ENCODE results near the gene MGLL. TPM values are rescaled to one million over a fixed set of nuclear protein-coding genes. Genes with fewer than 3 reads are reported as not detected.

The MGLL gene
- total RNA-seq, 1 donor from 2014 or later, result 61.0 TPM

DNA sequence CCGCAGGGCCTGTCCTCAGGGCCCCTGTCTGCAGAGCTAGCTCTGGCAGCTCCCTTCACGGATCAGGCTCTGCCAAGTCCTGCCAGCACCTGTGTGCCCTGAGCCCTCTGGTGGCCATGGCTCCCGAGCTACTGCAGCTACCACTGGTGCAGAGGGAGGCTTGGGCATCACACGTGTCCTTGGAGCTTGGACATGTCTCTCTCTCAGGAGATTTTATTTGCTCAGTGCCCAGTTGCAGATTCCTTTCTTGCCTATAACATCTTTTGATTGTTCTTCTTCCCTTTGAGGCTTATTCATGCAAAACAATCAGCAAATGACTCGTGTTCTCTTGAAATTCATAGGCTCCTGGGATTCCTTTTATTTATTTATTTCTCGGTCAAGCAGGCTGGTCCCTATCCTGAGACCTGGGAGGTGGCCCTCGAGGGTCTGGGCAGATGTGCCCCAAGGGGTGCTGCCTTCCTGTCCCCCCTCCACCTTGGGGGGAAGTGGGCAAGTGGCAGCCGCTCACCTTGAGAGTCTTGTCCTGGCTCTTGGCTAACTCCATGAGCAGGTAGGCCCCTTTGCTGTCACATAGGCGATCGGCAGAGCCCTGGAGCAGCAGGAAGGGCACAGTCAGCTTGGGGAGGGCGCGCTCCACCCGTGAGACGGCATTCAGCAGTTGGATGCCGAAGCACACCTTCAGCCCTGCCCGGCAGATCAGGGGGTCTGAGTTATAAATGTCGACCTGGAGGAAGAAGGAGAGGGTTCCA is 127.7 kb downstream of the MGLL start:
- Mint-ChIP-seq H3K4me1 (ENCODE audit: low read depth) (peaks cover 45% of the 10 kb centered on the region), H3K4me3 (ENCODE audit: unreplicated experiment) (no peak overlapping the region), H3K27ac (ENCODE audit: unreplicated experiment) (no peak overlapping the region), H3K9me3 (ENCODE audit: low read depth) (no peaks in the 10 kb centered on the region), H3K27me3 (ENCODE audit: low read depth) (no peaks in the 10 kb centered on the region), H3K36me3 (ENCODE audit: low read depth) (peaks cover 4% of the 10 kb centered on the region)
- DNase-seq (ENCODE audit: low spot score), result peak; percentile 90
- TF ChIP-seq, protein P1, sequence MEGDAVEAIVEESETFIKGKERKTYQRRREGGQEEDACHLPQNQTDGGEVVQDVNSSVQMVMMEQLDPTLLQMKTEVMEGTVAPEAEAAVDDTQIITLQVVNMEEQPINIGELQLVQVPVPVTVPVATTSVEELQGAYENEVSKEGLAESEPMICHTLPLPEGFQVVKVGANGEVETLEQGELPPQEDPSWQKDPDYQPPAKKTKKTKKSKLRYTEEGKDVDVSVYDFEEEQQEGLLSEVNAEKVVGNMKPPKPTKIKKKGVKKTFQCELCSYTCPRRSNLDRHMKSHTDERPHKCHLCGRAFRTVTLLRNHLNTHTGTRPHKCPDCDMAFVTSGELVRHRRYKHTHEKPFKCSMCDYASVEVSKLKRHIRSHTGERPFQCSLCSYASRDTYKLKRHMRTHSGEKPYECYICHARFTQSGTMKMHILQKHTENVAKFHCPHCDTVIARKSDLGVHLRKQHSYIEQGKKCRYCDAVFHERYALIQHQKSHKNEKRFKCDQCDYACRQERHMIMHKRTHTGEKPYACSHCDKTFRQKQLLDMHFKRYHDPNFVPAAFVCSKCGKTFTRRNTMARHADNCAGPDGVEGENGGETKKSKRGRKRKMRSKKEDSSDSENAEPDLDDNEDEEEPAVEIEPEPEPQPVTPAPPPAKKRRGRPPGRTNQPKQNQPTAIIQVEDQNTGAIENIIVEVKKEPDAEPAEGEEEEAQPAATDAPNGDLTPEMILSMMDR (IDR thresholded peaks at IDR 0.05), result peak; percentile 65

DNA sequence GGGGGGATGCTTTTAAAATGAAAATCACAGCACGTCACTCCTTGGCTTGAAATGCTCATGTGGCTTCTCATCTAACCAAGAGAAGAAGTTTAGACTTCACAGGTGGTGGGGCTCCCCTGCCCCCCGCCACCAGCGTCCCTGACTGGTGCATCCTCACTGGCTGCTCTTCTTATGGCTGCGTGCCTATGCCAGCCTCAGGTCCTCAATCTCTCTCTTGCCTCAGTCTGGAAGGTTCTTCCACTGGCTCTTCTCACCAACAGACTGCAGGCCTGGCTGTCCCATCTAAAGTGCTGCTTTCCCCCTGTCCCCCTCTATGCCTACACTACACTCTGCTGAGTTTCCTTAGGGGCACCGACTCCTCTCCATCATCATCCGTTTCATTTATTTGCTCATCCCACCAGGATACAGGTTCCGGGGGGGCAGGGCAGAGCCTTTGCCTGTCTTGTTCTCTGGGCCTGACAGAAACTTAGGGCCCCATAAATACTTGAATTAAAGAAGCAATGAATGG is 128.9 kb downstream of the MGLL start:
- peak; percentile 53 for DNase-seq (ENCODE audit: low spot score)
- H3K27me3 Mint-ChIP-seq (ENCODE audit: low read depth), result no peaks in the 10 kb centered on the region
- peaks cover 4% of the 10 kb centered on the region for H3K36me3 Mint-ChIP-seq (ENCODE audit: low read depth)
- TF ChIP-seq, protein P1 (IDR thresholded peaks at IDR 0.05), result no peak
- peaks cover 32% of the 10 kb centered on the region for H3K4me1 Mint-ChIP-seq (ENCODE audit: low read depth)
- H3K9me3 Mint-ChIP-seq (ENCODE audit: low read depth), result no peaks in the 10 kb centered on the region
- H3K27ac Mint-ChIP-seq (ENCODE audit: unreplicated experiment), result no peak overlapping the region
- H3K4me3 Mint-ChIP-seq (ENCODE audit: unreplicated experiment), result no peak overlapping the region

DNA sequence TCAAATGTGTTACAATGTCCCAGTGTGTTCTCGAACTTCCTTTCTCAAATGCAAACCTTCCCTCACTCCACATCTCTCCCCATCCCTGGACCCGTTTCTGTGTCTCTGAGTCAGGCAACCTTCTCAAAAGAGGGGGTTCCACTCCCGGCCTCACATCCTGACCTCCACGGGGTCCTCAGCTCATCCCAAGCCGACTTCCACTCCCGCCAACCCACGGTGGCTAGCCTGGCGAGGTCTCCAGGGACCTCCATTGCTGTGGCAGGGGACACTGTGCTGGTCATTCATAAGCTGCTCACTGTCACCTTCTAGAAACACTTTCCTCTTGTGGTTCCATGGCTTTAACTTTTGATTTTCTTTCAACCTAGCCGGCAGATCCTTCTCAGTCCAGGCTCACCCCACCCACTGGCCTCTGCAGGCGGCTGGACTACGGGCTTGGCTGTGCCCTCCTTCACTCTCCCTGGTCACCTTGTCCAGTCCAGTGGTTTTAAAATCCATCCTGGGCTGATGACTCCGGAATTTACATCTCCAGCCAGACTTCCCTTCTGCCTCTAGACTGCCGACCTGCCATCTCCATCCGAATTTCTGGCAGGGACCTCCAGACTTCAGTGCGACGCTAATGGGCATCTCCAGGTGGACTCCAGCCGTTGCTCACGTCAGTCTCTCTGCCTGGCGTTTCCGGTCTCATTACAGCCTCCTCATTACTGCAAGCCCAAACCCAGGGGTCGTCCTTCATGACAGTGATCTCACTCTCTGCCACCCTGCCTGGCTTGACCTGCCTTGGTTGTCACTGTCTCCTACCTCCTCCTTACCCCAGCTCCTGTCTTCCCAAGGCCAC is 129.6 kb downstream of the MGLL start:
- Mint-ChIP-seq H3K4me3 (ENCODE audit: unreplicated experiment) (no peak overlapping the region), H3K9me3 (ENCODE audit: low read depth) (no peaks in the 10 kb centered on the region), H3K36me3 (ENCODE audit: low read depth) (peaks cover 4% of the 10 kb centered on the region), H3K4me1 (ENCODE audit: low read depth) (peaks cover 25% of the 10 kb centered on the region), H3K27me3 (ENCODE audit: low read depth) (no peaks in the 10 kb centered on the region), H3K27ac (ENCODE audit: unreplicated experiment) (peak overlapping the region; percentile 71)
- peak; percentile 61 for DNase-seq (ENCODE audit: low spot score)
- TF ChIP-seq, protein P1 (IDR thresholded peaks at IDR 0.05), result no peak

DNA sequence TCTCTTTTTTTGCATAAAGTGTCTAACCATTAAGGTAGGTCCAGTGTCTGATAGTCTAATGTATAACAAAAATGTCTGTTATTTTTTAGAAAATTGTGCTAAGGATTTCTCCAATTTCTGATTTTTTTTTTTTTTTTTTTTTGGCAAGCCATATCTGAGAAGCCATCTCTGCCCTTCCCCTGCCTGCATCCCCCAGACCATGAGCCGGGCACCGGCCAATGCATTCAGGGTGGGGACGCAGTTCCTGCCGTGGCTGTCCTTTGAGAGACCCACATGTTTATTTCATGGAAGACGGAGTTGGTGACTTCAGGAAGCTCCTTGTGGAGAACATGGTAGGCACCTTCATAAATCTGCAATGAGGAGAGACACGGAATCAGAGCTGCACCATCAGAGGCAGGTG is 130.3 kb downstream of the MGLL start:
- peak; percentile 41 for DNase-seq (ENCODE audit: low spot score)
- TF ChIP-seq, protein P1 (IDR thresholded peaks at IDR 0.05), result no peak
- H3K4me1 Mint-ChIP-seq (ENCODE audit: low read depth), result peaks cover 18% of the 10 kb centered on the region
- no peak overlapping the region for H3K4me3 Mint-ChIP-seq (ENCODE audit: unreplicated experiment)
- H3K27ac Mint-ChIP-seq (ENCODE audit: unreplicated experiment), result peak overlapping the region; percentile 49
- H3K9me3 Mint-ChIP-seq (ENCODE audit: low read depth), result no peaks in the 10 kb centered on the region
- H3K36me3 Mint-ChIP-seq (ENCODE audit: low read depth), result peaks cover 4% of the 10 kb centered on the region
- H3K27me3 Mint-ChIP-seq (ENCODE audit: low read depth), result no peaks in the 10 kb centered on the region

DNA sequence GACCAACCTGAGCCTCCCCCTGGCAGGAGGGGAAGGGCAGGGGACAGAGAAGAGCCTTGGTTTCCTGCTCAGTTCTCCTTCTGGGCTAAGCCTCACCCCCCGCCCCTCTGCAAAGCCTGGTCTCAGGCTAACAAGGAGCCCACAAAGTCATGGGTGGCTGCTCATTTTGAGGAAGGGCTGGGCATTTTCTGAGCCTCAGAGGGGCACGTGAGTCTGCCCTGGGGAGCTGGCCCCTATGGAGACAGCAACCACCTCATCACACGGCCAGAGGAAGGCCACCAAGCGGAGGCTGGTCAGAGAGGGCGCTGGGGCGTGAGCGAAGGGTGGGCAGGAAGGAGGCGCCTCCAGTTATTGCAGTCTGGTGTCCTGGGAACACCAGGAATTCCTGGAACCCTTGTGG is 130.8 kb downstream of the MGLL start:
- TF ChIP-seq, protein P1 (IDR thresholded peaks at IDR 0.05), result no peak
- peak; percentile 71 for DNase-seq (ENCODE audit: low spot score)
- no peak overlapping the region for H3K4me3 Mint-ChIP-seq (ENCODE audit: unreplicated experiment)
- H3K4me1 Mint-ChIP-seq (ENCODE audit: low read depth), result peaks cover 13% of the 10 kb centered on the region
- H3K9me3 Mint-ChIP-seq (ENCODE audit: low read depth), result no peaks in the 10 kb centered on the region
- no peak overlapping the region for H3K27ac Mint-ChIP-seq (ENCODE audit: unreplicated experiment)
- no peaks in the 10 kb centered on the region for H3K27me3 Mint-ChIP-seq (ENCODE audit: low read depth)
- peaks cover 4% of the 10 kb centered on the region for H3K36me3 Mint-ChIP-seq (ENCODE audit: low read depth)
